ENCODE measurements around the gene DLX4.
A peak's percentile ranks its signal among the peaks of the same experiment; 100 is the strongest.

Gene DLX4, protein sequence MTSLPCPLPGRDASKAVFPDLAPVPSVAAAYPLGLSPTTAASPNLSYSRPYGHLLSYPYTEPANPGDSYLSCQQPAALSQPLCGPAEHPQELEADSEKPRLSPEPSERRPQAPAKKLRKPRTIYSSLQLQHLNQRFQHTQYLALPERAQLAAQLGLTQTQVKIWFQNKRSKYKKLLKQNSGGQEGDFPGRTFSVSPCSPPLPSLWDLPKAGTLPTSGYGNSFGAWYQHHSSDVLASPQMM

DNA sequence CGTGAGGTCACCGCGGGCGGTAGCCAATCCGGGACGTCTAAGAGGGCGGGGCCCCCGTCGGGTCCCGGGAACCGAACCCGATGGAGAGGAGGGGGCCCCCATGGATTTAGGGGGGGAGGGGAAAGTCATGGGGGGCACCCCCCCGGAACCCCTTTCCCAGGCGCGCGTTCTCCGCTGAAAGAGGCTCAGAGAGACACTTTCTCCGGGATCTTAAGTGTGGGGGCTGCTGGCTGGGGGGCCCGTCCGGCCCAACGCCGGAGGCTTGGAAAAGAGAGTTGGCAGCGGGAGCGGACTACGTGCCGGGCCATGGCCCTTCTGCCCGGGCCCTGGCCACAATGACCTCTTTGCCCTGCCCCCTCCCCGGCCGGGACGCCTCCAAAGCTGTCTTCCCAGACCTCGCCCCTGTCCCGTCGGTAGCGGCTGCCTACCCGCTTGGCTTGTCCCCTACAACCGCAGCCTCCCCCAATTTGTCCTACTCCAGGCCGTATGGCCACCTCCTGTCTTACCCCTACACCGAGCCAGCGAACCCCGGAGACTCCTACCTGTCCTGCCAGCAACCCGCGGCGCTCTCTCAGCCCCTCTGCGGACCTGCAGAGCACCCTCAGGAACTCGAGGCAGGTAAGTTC is at the start of gene DLX4:
TSS of gene DLX4 (plus strand) at position 57 of the 626 bp plus-strand sequence. CDS start at position 336, 279 bp downstream.
- DNase-seq (ENCODE audit: low spot score): peak; percentile 48

DNA sequence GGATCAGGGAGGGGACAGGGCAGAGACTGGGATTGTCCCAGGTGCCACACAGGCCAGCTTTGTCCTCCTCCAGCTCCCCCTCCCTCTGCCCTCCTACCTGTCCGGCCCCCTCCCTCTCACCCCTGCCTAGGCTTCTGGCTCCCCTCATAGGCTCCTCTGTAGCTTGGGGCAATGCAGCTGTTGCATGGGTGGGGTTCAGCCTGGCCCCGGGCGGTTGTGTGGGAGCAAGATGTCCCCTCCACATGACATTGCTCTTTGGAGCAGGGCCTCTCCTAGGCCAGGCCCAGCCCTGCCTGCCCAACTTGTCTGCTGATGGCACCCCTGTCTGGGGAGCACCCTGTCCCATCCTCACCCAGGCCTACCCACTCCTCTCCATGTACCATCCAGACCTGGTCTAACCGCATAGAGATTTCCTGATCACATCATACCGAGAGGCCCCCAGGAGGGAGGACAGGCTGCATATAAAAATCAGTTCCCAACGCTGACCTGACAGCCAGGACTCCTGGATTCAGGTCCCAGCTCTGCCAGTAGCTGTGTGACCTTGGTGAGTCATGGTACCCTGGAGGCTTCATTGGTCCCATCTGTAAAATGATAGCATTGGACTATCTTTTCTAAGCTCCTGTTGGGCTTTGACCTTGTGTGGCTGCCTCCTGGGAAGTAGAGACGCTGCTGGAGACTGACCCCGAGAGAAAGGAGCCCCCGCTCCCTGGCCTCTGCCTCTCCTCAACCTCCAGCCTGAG is 48.8 kb upstream of the DLX4 start:
- DNase-seq (ENCODE audit: low spot score): no peak

DNA sequence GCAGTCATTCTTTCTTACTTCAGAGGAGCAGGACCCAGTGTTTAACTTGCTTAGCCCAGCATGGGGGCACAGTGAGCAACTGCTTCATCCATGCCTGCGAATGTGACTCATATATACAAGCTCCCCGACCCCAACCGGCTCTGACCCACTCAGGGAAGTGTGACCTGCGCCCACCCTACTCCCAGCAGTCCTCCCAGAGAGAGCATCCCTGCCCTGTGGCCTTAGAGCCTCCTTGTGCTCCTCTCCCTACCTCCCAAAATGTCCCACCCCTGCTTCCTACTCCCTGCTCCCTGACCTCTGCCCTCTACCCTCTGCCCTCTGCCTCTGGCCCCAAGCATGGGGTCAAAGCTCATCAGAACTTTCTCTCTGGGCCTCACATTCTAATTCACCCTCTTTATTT is 46.9 kb upstream of the DLX4 start:
- DNase-seq (ENCODE audit: low spot score): no peak

DNA sequence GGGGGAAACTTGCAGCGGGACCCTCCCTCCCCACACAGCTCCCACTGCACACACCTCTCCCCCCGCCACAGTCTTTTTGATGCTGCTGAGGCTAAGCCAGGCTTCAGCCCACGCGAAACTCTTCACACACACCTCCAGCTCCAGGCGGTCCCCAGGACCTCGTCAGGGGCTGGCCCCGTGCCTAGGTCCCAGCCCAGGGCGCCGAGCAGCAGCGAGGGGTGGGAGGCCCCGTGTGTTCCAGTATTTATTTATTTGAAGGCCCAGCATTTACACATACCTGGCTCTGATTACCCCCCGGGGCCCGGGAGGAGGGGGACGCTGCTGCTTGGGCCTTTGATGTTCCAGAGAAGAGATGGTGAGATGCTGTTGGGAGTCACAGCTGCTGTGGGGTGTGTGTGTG is 44.9 kb upstream of the DLX4 start:
- no peak for DNase-seq (ENCODE audit: low spot score)

DNA sequence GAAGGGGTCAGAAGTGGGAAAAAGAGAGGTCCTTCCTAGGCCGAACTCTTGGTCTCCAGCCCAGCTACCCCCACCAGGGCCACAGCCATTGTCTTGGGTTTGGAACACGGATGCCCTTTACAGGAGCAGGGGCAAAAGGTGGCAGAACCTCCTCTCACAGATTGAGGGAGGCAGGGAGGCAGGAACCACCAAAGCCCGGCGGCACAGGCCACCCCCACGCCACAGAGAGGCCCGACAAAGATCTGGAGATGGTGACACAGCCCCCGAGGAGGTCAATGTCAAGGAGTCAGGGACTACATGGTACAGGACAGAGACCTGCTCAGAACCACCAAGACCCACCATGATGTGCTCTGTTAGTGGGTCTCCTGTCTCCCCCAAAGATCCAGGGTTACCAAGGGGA is 44.4 kb upstream of the DLX4 start:
- DNase-seq (ENCODE audit: low spot score): no peak

DNA sequence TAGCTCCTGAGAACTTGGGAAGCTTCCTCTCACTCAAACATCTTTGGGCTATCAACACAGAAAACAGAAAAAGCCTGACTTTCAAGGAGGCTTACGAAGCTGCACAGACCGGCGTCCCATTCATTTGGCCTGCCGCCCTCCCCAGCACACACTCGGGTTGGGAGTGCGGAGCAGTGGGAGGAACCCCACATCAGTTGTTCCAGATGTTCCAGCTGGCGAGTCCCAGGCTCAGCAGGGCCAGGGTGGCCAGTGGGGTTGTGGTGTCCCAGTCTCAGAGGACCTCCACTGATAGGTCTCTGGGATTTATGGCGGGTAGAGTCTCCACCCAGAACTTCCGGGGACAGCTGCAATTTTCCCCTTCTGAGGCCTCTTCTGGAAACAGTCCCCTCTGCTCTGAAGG is 43.1 kb upstream of the DLX4 start:
- DNase-seq (ENCODE audit: low spot score): peak; percentile 52

DNA sequence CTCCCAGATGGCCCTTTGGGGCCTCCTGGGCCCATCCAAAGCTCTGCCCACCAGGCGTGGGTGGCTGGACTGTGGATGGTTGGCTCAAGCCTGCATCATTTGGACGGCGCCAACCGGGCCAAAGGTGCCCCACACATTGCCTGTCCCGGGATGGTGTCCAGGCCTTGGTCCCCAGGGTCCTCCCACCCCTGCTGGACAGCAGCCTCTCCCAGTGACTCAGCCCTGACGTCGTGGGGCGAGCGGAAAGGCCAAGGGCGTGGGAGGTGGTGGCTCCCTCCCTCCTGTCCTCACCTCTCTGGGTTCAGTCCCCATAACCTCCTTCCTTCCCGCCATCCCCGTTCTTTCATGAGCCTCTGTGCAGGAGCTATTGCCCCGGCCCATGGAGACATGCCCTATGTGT is 42.1 kb upstream of the DLX4 start:
- peak; percentile 86 for DNase-seq (ENCODE audit: low spot score)

DNA sequence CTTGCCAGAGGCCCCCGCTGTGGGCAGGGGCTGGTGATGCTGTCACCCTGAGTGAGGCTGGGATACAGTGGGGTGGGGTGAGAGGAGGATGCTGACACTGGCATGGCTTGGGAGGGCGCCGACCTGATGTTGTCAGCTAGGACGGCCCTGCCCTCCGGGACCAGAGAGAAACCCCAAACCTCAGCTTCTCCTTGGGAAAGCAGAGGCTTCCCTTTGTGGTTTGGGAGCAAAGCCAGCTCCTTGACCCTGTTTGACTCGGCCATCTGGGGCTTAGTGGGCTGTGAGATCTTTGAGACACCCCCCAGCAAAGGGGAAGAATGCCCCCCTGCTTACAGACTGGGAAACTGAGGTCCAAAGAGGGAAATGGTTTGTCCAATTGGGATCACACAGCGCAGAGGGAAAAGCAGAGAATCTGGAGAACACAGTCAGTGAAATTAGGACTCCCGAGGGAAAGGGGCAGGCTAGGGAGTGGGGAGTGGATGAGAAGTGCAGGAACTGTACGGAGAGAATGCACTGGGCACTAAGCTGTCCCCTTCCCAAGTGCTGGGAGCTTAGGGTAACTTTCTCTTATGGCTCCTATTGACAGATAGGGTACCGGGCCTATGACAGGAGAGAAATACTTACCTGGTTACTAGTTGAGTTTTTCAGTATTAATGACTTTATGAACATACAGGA is 40.7 kb upstream of the DLX4 start:
- DNase-seq (ENCODE audit: low spot score): no peak

DNA sequence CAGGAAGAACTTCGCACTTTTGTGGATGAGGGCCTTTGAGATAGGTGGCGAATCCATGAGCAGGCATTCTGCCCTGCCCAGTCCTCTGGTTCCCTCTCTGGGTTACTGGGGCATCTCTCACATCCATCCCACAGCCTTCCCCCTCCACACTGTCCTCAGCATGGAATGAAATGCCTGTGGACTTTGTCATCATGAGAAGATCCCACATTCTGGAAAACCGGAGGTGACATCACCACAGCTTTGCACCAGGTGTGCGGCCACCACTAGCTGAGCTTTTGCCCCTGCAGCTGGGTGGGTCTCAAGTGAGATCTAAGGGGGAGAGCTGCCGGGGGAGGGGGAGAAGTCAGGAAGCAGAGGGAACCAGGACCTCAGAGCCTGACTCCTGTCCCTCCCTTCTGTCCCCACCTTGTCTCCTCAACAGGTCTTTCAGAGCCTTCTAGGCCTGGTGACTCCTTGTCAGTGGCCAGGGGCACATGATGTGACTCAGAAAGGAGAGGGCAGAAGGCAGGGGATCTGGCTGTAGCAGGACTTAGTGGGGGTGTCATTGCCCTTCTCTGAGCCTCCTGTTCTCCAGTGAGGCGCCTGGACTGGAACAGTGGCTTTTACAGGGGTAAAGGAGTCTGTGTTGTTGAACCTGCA is 40.0 kb upstream of the DLX4 start:
- peak; percentile 46 for DNase-seq (ENCODE audit: low spot score)

DNA sequence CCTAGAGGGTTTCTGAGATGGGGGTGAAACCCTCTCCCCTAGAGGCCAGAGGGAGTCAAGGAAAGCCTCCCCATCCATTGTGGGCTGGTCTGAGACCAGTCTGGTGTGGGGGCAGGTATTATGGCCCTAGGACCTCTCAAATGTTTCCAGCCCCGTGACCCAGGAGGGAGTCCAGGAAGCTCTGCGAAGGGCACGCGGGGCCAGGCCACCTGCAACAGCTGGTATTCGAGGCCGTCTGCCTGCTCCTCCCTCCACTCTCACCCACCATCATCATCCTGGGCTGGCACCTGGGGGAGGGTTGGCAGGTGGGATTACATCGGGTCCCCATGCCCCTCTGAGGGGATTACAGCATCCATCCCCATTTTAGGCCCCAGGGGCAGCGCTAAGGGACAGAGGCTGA is 38.1 kb upstream of the DLX4 start:
- DNase-seq (ENCODE audit: low spot score): no peak

DNA sequence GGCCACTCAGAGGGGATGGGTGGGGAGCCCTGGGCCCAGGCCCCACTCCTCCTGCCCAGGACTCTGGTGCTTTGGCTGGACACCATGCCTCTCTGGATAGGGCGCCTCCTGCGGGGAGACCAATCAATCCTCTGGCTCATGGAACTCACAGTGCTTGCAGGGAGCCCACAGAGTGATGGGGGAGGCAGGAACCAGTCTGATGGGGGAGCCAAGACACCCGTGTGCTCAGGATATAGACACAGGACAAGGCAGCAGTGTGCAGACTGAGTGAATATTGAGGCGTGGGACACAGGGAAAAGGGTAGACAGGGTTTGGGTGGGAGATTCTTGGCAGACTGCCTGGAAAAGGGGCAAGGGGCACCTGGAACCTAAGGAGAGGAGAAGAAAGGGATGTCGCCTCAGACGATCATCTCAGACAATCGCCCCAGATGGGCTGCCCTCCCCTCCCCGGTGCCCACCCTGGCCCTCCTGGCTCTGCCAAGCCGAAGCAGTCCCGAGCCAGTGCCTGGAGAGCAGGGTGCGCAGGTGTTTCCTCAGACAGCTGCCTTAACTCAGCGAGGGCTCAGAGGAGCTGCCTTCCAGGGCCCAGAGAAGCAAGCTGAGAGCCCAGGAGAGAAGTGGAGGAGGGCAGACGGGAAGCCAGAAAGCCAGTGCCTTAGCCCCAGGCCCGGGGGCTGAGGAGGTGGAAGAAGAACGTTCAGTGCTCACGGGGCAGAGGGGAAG is 37.4 kb upstream of the DLX4 start:
- DNase-seq (ENCODE audit: low spot score): no peak

DNA sequence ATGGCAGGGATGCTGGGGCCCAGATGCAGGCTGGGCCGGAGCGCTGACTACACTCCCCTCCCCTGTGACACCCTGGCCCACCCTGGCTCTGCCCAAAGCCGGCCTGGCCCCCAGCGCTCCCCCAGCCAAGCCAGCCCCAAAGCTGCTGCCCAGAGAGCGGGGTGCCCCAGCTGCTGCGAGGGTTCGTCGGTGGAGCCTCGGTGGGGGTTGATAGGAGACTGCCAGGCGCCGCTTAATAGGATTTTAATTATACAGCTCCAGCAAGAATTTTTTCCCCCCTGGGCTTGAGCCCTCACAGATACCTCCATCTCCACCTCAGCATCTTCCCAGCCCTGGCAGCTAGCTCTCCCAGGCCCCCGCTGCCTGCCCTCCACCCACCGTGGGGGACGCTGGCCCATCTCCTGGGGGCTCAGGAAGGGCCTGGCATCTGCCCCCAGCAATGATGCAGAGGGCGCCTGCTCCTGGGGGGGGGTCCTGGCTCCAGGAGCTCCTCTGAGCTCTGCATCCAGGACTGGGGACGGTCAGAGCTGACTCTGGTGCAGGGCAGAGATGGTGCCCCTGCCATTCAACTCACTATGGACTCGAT is 36.8 kb upstream of the DLX4 start:
- DNase-seq (ENCODE audit: low spot score): no peak

DNA sequence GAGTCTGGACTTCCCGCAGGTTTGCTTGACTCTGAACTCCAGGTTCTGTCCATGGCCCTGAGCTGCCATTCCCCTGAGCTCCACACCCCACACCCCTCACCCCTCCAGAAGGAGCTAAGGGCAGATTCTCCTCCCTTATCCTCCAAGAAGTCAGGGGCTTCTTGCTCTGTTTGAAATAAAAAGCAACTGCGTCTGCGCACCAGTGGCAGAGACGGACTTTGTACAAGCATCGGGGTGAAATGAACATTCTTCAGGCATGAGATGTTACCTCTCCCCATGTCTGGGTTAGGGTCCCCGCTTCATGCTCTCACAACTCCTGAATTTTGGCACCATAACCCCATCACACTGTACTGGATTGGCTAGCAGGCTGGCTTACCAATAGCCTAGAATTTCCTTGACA is 36.1 kb upstream of the DLX4 start:
- no peak for DNase-seq (ENCODE audit: low spot score)

DNA sequence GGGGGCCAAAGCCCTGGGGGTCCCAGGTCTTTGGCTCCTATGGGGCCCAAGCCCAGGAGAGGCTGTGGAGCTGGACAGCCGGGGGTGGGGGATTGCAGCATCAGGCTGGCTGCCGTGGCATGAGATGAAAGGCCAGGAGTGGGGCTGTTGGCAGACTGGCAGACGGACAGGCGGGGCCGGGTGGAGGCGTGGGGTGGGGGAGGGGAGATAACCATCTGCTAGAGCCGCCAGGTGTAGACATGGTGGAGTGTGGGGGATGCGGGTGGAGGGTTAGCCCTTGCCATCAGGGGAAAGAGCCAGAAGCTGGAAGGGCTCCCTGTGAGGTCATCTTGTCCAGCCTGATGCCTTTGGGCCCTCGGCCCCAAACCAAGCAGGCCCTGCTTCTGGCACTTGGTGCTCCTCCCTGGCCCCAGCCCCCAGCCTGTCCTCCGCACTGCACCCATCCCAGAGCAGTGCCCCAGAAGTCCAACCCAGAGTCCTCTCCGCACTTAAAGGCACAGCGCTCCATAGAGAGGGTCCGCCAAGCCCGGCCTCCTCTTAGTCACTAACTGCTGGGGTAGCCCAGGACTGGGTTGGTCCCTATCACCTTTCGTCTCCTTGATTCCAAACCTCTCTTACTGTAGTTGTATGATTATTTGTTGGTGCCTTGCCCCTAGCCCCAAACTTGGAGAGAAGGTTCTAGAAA is 33.3 kb upstream of the DLX4 start:
- DNase-seq (ENCODE audit: low spot score): no peak

DNA sequence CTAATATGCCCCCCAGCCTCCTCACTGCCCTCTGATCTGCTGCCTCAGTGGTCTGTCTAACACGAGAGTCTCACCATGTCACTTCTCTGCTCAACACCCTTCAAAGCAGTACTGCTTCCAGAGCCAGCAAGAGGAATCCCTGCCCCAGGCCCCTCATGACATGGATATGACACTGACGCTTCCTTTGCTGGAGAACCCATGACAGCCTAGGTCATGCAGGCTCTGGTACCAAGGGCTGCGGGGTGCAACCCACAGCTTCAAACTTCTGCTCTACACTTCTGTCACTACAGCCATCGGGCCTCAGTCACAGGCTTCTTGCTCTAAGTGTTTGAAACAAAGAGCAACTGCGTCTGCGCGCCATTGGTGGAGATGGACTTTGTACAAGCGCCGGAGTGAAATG is 32.6 kb upstream of the DLX4 start:
- DNase-seq (ENCODE audit: low spot score): no peak

DNA sequence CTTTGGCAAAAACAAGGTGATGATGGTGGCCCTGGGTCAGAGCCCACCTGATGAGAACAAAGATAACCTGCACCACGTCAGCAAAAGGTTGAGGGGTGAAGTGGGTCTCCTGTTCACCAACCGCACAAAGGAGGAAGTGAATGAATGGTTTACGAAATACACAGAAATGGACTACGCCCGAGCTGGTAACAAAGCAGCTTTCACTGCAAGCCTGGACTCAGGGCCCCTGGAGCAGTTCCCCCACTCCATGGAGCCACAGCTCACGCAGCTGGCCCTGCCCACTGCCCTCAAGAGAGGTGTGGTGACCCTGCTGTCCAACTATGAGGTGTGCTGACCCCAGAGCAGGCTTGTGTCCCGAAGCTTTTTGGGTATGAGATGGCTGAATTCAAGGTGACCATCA is 29.7 kb upstream of the DLX4 start:
- DNase-seq (ENCODE audit: low spot score): no peak

DNA sequence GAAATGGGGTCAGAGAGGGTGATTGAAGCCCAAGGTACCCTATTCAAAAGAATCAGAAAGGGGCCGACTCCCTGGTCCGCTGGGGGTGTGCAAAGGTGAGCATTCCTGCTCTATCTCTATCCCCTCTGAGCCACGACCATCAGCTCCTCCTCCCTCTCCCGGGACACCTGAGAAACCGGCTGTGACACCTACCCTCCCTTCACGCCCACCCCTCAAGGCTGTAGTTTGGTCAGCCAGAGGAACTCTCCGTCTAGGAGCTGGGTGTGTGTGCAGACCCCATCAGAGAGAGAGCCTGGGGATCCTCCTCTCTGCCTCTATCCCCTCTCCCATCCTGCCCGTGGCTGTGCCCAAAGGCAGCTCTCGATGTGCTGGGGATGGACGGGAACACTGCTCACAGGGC is 27.6 kb upstream of the DLX4 start:
- DNase-seq (ENCODE audit: low spot score): no peak

DNA sequence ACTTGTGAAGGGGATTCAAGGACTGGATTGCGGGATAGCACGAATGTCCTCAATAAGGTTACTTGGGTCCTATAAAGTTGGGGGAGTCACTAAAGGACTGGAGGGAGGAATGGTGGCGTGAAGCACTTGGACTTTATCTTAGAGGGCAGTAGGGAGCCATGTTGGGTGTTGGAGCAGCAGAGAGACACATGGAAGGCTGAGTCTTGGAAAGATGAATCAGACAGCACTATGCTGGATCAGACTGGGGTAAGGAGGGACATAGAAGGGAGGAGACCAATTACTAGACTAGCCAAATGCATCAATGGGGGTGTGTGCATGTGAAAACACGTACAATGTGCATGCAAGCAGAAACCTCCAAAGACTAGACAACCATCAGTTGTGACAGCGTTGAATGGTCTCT is 26.0 kb upstream of the DLX4 start:
- no peak for DNase-seq (ENCODE audit: low spot score)

DNA sequence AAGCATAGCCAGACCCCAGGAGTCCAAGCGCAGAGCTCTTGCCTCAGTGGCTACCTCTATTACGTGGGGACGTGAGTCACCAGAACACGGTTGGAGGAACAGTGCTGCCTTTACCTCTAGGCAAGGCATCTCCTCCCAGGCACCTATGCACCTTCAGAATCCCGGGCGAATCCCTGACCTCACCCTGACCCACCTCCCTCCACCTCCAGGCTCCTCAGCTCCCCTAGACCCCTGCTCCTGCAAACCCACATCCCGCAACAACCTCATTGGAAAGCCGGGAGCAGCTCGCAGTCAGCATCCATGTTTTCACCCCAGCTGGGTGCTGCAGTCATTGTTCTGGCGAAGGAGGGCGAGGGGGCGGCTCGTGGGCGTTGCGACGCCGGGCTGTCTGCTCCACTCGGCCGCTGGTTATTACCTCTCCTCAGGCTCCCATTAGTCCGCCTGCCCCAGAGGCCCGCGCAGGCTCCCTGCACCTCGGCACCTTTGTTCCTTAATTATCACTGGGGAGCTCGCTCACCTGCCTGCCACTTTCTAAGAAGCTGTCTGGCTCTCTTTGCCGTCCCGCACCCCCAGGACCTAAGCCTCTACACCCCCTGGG is 24.6 kb upstream of the DLX4 start:
- no peak for DNase-seq (ENCODE audit: low spot score)

DNA sequence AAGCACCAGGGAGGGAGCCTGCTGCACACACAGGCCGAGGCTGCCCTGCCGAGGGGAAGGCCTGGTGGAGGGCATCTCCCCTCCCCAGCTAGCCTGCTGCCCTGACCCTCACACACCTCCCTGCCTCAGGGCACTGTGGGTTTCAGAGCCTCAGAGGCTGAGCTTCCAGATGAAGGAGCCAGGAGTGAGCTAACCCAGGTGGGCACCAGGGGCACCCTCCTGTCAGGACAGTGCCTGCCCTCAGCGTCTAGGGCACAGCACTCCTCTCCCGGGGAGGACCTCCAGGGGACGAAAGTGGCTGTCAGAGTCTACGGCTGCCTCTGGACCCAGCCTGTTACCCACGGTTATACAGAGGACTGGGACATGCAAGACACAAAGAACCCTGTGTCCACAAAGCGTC is 22.8 kb upstream of the DLX4 start:
- no peak for DNase-seq (ENCODE audit: low spot score)
